HG03095 (cell line): ENCODE results near the gene ZDHHC18.

ENCODE experiments used
- ATAC-seq: cut with Tn5 transposase; IDR thresholded peaks from one replicate; pipeline ENCODE4 v1.9.1; 2021; ENCODE audit warnings: moderate library complexity; ENCODE audit not compliant: unreplicated experiment

Gene ZDHHC18

GRCh38 chr1:26897351-26897750 lies 70.9 kb downstream of the ZDHHC18 start:
- no peak for ATAC-seq

GRCh38 chr1:26900001-26900814 lies 73.7 kb downstream of the ZDHHC18 start, which contains the start of gene GPATCH3:
TSS of gene GPATCH3 (minus strand) at chr1:26900467. CDS start at chr1:26900442, 25 bp downstream.
- no peak for ATAC-seq

- no peak for ATAC-seq
These were observed 74.5 kb downstream of the ZDHHC18 start for GRCh38 chr1:26900815-26901511.
